Suprapubic skin (tissue), 4 donors: Measurements from ENCODE around the gene RHOF.

ENCODE experiments used
- EP300 ChIP-seq: sonication (generic); formaldehyde crosslinking; IDR thresholded peaks from one replicate; pipeline ENCODE4 v1.6.1; 2017; ENCODE audit warnings: antibody characterized with exemption
- POLR2A ChIP-seq, 2 donors: fragments of 450-650 bp; IDR thresholded peaks; one replicate each; pipeline ENCODE4 v1.6.1; 2017; ENCODE audit warnings: antibody characterized with exemption in 2 of 2, mild to moderate bottlenecking in 2 of 2, moderate library complexity in 2 of 2
- POLR2AphosphoS5 ChIP-seq, 3 donors: sonication (generic); formaldehyde crosslinking; IDR thresholded peaks; one replicate each; pipeline ENCODE4 v1.6.1; 2017; ENCODE audit warnings: antibody characterized with exemption in 3 of 3
- TF ChIP-seq, protein P1 (sequence below), 2 donors: fragments of 200-600 bp in 1 of 2; fragments of 450-650 bp in 1 of 2; sonication (generic) in 1 of 2; IDR thresholded peaks; one replicate each; pipeline ENCODE4 v1.5.1; 2016 to 2019; ENCODE audit warnings: antibody characterized with exemption in 2 of 2, mild to moderate bottlenecking in 1 of 2, moderate library complexity in 1 of 2

DNA sequence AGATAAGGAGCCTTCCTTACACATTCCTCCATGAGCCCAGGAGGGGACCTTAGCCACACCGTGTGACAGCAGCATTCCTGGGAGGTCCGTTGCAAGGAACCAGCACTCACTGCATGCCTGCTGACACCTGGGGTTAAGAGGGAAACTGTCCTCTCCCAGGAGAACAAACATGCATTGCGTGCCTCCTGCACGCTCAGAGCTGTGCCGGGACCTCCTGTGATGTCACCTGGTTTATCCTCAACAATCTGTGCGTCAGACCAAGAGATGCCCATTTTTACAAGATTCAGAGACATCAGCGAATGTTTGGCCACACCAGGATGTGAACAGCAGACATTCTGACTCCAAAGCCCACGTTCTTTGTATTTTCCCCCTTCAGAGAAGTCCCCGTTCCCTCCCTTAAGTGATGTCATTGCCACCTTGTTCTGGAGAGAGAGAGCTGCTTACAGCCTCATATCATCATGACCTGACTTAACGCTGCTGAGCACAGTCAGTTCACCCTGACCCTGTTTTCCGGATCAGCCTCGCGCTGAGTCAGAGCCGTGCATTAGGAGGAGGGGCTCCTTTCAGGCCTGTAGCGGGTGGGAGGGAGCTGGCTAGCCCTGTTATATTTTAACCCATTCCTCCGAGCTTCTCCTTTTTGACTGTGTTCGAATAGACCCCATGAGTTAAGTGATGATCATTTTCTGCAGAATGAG is 44.8 kb downstream of the RHOF start:
- TF ChIP-seq POLR2A (IDR thresholded peaks at IDR 0.05) = no peak
- TF ChIP-seq, protein P1, sequence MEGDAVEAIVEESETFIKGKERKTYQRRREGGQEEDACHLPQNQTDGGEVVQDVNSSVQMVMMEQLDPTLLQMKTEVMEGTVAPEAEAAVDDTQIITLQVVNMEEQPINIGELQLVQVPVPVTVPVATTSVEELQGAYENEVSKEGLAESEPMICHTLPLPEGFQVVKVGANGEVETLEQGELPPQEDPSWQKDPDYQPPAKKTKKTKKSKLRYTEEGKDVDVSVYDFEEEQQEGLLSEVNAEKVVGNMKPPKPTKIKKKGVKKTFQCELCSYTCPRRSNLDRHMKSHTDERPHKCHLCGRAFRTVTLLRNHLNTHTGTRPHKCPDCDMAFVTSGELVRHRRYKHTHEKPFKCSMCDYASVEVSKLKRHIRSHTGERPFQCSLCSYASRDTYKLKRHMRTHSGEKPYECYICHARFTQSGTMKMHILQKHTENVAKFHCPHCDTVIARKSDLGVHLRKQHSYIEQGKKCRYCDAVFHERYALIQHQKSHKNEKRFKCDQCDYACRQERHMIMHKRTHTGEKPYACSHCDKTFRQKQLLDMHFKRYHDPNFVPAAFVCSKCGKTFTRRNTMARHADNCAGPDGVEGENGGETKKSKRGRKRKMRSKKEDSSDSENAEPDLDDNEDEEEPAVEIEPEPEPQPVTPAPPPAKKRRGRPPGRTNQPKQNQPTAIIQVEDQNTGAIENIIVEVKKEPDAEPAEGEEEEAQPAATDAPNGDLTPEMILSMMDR (IDR thresholded peaks at IDR 0.05) = no peak
- TF ChIP-seq POLR2AphosphoS5 (IDR thresholded peaks at IDR 0.05) = no peak
- no peak for TF ChIP-seq EP300
